Measurements from ENCODE around the gene LIM2.
A peak's percentile ranks its signal among the peaks of the same experiment; 100 is the strongest.

Gene LIM2

DNA sequence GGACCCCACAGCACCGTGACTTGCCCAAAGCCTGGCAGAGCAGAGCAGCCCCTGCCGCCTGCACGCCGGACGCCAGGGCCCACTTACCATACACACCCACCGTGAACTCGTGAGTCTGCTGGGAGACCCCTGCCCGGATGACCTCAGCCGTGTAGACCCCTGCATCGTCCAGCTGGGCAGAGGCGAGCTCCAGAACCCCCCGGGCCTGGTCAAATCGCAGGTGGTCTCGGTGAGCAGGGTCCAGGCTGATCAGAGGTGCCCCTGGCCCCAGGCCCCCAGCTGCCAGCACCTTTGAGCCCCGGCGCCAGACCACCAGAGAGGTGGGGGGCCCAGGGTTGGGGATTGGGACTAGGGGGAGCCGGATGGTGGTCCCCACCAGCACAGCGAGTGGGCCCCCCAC is 46.7 kb downstream of the LIM2 start:
- TF ChIP-seq, protein P1, sequence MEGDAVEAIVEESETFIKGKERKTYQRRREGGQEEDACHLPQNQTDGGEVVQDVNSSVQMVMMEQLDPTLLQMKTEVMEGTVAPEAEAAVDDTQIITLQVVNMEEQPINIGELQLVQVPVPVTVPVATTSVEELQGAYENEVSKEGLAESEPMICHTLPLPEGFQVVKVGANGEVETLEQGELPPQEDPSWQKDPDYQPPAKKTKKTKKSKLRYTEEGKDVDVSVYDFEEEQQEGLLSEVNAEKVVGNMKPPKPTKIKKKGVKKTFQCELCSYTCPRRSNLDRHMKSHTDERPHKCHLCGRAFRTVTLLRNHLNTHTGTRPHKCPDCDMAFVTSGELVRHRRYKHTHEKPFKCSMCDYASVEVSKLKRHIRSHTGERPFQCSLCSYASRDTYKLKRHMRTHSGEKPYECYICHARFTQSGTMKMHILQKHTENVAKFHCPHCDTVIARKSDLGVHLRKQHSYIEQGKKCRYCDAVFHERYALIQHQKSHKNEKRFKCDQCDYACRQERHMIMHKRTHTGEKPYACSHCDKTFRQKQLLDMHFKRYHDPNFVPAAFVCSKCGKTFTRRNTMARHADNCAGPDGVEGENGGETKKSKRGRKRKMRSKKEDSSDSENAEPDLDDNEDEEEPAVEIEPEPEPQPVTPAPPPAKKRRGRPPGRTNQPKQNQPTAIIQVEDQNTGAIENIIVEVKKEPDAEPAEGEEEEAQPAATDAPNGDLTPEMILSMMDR (IDR thresholded peaks at IDR 0.05; ENCODE audit: low read depth, low read length) = no peak
- DNase-seq (ENCODE audit: extremely low read depth, low read depth) = no peak

DNA sequence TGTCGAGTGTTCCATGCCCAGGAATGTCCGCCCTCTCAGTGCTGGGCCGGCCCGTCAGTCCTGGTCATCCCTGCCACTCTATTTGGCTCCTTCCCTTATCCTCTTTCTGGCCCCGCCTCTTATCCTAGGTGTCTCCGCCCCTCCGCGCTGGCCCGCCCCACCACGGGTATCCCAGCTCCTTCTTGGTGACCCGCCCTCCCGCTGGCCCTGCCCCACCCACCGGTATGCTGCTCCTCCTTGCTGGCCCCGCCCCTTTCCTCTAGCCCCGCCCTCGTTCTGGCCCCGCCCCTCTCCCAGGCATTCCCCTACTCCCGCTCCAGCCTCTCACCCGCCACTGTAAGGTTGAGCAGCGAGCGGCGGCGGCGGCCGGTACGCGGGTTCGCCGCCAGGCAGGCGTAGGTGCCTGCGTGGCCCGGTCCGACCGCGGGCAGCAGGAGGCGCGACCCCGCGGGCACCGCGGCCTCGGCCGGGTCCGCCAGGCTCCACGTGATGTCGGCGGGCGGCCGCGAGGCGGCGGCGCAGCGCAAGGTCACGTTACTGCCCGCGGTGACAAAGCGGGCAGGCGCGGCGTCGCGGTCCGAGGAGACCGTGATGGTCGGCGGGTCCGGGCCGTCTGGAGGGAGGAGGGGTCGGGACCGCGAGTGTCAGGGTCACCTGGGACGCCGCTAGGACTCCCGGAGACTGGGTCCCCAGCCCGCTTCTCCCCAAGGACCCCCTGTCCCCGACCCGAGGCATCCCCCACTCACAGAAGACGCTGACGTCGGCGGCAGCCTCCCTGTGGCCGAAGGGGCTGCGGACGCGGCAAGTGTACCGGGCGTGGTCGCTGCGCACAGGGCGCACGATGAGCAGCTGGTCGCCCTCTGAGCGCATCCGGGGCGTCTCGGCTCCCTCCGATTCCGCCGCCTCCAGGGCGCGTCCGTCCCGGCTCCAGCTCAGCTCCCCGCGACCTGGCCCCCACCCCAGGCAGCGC is 47.8 kb downstream of the LIM2 start:
- TF ChIP-seq, protein P1 (IDR thresholded peaks at IDR 0.05; ENCODE audit: low read depth, low read length) = no peak; the same call in 1 of the 2 replicates
- DNase-seq (ENCODE audit: extremely low read depth, low read depth) = peak; percentile 92

DNA sequence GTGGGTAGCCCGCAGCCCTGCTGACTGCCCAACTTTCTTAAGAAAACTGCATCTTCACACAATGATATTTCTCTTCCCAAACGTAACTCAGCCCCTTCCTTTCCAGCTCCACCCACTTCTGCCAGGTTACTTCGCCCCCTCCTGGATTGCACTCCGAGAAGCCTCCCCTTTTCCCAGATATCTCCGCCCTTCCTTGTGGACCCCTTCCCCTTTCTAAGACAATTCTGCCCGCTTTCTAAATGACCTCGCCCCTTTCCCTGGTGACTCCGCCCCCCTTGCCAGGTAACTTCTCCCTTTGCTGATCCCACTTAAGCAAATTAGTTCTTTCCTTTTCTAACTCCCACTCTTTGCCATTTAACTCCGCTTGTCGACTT is 48.5 kb downstream of the LIM2 start:
- TF ChIP-seq, protein P1 (IDR thresholded peaks at IDR 0.05; ENCODE audit: low read depth, low read length) = peak; percentile 1

DNA sequence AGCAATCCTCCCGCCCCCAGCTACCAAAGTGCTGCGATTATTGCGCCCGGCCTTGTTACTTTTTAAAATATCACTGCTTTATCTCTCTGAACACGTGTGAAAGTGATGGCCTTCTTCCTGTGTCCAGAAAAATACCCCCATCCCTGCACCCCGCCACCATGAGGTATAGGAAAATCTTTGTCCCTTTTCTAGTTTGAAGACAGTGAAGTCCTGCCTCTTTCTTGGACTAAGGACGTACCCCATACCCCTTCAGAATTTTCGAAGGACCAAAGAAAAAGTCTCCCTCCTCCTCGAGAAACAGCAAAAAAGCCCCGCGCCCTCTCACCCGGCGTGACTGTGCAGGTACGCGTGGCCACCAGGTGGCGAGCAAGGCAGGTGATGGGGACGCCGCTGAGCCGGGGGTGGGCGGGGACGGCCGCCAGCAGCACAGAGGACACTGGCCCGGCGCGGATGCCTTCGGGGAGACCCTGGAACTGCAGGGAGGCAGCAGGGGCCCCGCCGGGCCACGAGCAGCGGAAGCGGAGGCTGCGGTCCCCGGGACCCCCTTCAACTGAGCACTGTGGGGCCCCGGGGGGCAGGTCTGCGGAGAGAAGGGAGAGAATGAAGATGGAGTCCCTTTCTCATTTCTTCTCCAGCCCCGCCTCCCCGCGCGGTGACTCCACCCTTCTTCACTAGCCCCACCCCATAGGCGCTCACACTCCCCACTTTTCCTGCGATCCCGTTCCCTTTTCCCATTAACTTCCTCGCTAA is 49.0 kb downstream of the LIM2 start:
- DNase-seq (ENCODE audit: extremely low read depth, low read depth) = peak; percentile 15
- TF ChIP-seq, protein P1 (IDR thresholded peaks at IDR 0.05; ENCODE audit: low read depth, low read length) = peak; percentile 79

More for the DNA sequence above, 48.5 kb downstream of the LIM2 start:
- no peak for DNase-seq (ENCODE audit: extremely low read depth, low read depth)

DNA sequence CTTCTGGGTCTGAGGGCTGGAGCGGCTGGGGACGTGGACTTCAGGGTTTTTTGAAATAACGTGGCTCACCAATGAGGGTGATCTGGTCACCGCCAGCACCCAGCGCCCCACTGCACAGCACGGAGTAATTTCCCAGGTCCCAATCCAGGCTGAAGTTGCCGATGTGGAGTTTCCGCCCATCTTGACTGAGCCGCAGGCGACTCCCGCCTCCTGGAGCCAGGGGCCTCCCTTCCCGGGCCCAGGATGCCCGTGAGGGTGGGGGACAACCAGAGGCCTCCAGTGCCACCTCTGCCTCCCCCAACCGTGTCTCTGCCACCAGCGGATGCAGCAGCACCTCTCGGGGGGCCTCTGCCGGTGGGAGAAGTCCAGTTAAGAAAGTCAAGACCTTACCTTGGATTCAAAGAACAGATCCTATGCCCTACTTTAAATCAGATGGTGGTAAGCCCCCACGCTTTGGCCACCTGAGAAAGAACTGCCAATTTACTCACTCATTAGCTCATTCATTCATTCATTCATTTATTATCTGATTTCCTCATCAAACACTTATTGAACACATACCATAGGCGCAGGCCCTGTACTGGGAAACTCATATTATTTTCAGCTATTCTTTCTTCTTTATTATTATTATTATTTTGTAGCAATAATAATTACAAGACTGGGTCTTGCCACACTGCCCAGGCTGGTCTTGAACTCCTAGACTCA is 49.8 kb downstream of the LIM2 start:
- TF ChIP-seq, protein P1 (IDR thresholded peaks at IDR 0.05; ENCODE audit: low read depth, low read length) = no peak
- no peak for DNase-seq (ENCODE audit: extremely low read depth, low read depth)

DNA sequence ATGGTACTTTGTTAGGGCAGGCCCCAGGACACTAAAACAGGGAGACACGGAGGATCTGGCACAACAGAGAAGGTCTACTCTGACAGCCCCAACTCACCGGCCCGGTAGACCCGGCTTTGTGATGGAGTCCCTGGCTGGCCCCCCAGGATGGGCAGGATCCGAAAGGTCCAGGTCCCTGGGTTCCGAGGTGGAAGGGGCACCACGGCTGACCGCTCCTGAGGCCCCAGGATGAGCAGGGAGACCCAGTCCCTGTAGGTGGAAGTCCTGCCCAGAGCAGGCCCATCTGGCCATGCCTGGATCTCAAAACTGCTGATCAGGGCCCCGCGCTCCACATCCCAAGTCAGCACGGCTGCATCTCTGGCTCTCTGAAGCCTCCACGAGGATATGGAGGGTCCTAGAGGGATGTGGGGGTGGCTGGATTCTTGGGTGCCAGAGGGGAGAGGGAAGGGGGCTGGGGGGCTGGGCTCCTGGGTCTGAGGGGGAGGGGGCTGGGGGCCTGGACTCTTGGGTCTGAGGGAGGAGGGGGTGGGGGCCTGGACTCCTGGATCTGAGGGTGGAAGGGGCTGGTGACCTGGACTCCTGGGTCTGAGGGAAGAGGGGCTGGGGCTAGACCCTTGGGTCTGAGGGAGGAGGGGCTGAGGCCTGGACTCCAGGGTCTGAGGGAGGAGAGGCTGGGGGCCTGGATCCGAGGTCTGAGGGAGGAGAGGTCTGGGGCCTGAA is 50.5 kb downstream of the LIM2 start:
- DNase-seq (ENCODE audit: extremely low read depth, low read depth) = no peak
- TF ChIP-seq, protein P1 (IDR thresholded peaks at IDR 0.05; ENCODE audit: low read depth, low read length) = no peak
